Gastrocnemius medialis (tissue), 4 donors: Measurements from ENCODE around the gene FAH. TPM values are rescaled to one million over a fixed set of nuclear protein-coding genes. Genes with fewer than 3 reads are reported as not detected.

Experiments used
- ATAC-seq, 2 donors: fragments of 150-250 bp; one replicate each; pipeline ENCODE4 v1.9.1; 2016
- DNase-seq, 2 donors: peaks; one replicate each; pipeline ENCODE4 v3.0.0-alpha.2; 2019
- H3K27ac ChIP-seq, 4 donors: fragments of 200-600 bp; sonication (generic); 1 replicate in 1 of 4; 2 replicates in 3 of 4; pipeline ENCODE4 v1.5.1; 2016 to 2018; ENCODE audit warnings: mild to moderate bottlenecking in 2 of 4, moderate library complexity in 1 of 4
- H3K27me3 ChIP-seq, 3 donors: fragments of 200-600 bp; sonication (generic) in 2 of 3; 1 replicate in 1 of 3; 2 replicates in 2 of 3; pipeline versions ENCODE4 v1.5.1 to v1.6.0; 2016 to 2019; ENCODE audit warnings: mild to moderate bottlenecking in 1 of 3, moderate library complexity in 1 of 3
- H3K36me3 ChIP-seq, 2 donors: fragments of 200-600 bp; sonication (generic) in 1 of 2; one replicate each; pipeline ENCODE4 v1.5.1; 2017 to 2018
- H3K4me1 ChIP-seq, 2 donors: fragments of 200-600 bp; sonication (generic) in 1 of 2; one replicate each; pipeline ENCODE4 v1.5.1; 2016 to 2017; ENCODE audit warnings: mild to moderate bottlenecking in 2 of 2
- H3K4me3 ChIP-seq, 4 donors: fragments of 200-600 bp; sonication (generic) in 3 of 4; 1 replicate in 1 of 4; 2 replicates in 3 of 4; pipeline ENCODE4 v1.5.1; 2016 to 2019; ENCODE audit warnings: mild to moderate bottlenecking in 2 of 4
- H3K9me3 ChIP-seq, 3 donors: fragments of 200-600 bp; sonication (generic) in 2 of 3; 1 replicate in 1 of 3; 2 replicates in 2 of 3; pipeline ENCODE4 v1.5.1; 2016 to 2019
- CTCF ChIP-seq, 5 experiments: fragments of 450-650 bp in 3 of 5; fragments of 200-600 bp in 2 of 5; sonication (generic) in 2 of 5; IDR thresholded peaks in 4 of 5; conservative IDR thresholded peaks in 1 of 5; 1 replicate in 4 of 5; 2 replicates in 1 of 5; pipeline ENCODE4 v1.5.1; 2016 to 2019; ENCODE audit warnings: antibody characterized with exemption in 5 of 5, mild to moderate bottlenecking in 3 of 5, moderate library complexity in 3 of 5
- POLR2A ChIP-seq, 2 donors: fragments of 450-650 bp; IDR thresholded peaks; one replicate each; pipeline ENCODE4 v1.6.1; 2017; ENCODE audit warnings: antibody characterized with exemption in 2 of 2, mild to moderate bottlenecking in 2 of 2, moderate library complexity in 2 of 2
- in situ Hi-C, 4 donors: fragments of 200-750 bp; cut with MboI; loops; one replicate each; pipeline versions ENCODE4 v1.15.0 to v1.8.0; 2017; ENCODE audit warnings: low sequenced_read_pairs in 4 of 4
- intact Hi-C: fragments of 100-400 bp; cut with DNase I; formaldehyde crosslinking; loops from one replicate; pipeline ENCODE4 v1.15.1; 2023; ENCODE audit warnings: low total_unique reads
- total RNA-seq, 4 donors: library from RNA; depleted of rRNA; stranded (reverse); fragments of >200 nt; gene quantifications; one replicate each; pipeline versions ENCODE4 v1.1.0 to v1.2.3, GENCODE V29; 2016

The FAH gene
- total RNA-seq, 4 donors from 2014 or later = 7.7 to 16.7 (median 12.3) TPM

DNA sequence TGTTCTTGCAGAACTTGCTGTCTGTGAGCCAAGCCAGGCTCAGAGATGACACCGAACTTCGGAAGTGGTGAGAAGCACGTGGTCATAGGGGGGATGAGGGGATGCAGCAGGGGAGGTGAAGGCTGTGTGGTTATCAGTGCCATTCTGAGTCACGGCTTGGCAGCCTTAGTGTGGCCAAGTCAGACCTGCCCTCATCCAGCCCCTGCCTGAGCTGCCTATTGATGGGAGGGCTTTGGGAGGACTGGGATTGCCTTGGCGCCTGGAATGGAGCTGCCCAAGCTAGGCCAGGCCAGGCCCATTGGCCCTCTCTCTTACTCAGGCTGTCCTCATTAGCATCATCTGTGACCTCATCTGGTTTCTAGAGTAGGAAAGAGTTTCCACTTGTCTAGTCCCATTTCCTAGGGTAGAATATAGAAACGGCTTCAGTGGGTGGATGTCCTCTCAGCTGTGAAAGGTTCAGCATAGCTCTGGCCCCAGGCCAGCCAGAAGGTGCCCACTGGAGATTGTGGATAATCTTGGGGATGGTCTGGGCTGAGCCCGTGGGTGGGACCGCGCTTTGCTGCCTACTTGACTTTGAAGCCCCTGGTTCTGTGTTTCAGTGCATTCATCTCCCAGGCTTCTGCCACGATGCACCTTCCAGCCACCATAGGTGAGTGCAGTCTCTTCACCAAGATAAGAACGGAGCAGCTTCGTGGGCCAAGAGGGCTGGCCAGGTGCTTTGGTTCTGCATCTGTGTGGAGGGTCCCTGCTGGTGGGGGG lies 7.2 kb downstream of the FAH start:
- Histone ChIP-seq H3K27ac (no peak overlapping the region), H3K36me3 (peaks cover 0 to 54% of the 10 kb centered on the region in 2 donors), H3K27me3 (no peaks in the 10 kb centered on the region), H3K9me3 (no peaks in the 10 kb centered on the region), H3K4me3 (no peak overlapping the region), H3K4me1 (no peaks in the 10 kb centered on the region)
- in situ Hi-C loops (loop anchor here in 3 of 4 donors (25.0 kb wide), 2 partner anchors 98 to 248 kb away; partner anchors contain the start of gene ZFAND6 (in 1 of the 3)), intact Hi-C loops (no loop called here)
- no peak for DNase-seq
- TF ChIP-seq CTCF (IDR thresholded peaks at IDR 0.05 in 4 of 5, conservative IDR thresholded peaks at IDR 0.05 in 1 of 5) (no peak), POLR2A (IDR thresholded peaks at IDR 0.05) (no peak)
- no peak for ATAC-seq

GRCh38 chr15:80160570-80161156 lies 7.9 kb downstream of the FAH start:
- Histone ChIP-seq H3K36me3 (peaks cover 0 to 54% of the 10 kb centered on the region in 2 donors), H3K27me3 (no peaks in the 10 kb centered on the region), H3K4me3 (no peak overlapping the region), H3K27ac (no peak overlapping the region), H3K9me3 (no peaks in the 10 kb centered on the region), H3K4me1 (no peaks in the 10 kb centered on the region)
- in situ Hi-C loops = loop anchor here in 3 of 4 donors (25.0 kb wide), 2 partner anchors 98 to 248 kb away; partner anchors contain the start of gene ZFAND6 (in 1 of the 3)
- TF ChIP-seq CTCF (IDR thresholded peaks at IDR 0.05 in 4 of 5, conservative IDR thresholded peaks at IDR 0.05 in 1 of 5) = no peak
- TF ChIP-seq POLR2A (IDR thresholded peaks at IDR 0.05) = no peak
- ATAC-seq (peak; percentile 62 to 70), DNase-seq (peak in 1 of 2 donors; percentile 54)
- intact Hi-C loops = no loop called here

- H3K27ac ChIP-seq = no peak overlapping the region
- no peaks in the 10 kb centered on the region for H3K4me1 ChIP-seq
- no peak for TF ChIP-seq POLR2A (IDR thresholded peaks at IDR 0.05)
- TF ChIP-seq CTCF (IDR thresholded peaks at IDR 0.05 in 4 of 5, conservative IDR thresholded peaks at IDR 0.05 in 1 of 5) = no peak
- no peak overlapping the region for H3K4me3 ChIP-seq
- ATAC-seq (no peak), DNase-seq (no peak)
- in situ Hi-C loops (loop anchor here in 3 of 4 donors (25.0 kb wide), 2 partner anchors 99 to 249 kb away; partner anchors contain the start of gene ZFAND6 (in 1 of the 3)), intact Hi-C loops (no loop called here)
- H3K36me3 ChIP-seq = peaks cover 0 to 54% of the 10 kb centered on the region in 2 donors
- no peaks in the 10 kb centered on the region for H3K27me3 ChIP-seq
- H3K9me3 ChIP-seq = no peaks in the 10 kb centered on the region
Observed at GRCh38 chr15:80161468-80162016, 8.7 kb downstream of the FAH start.

- H3K9me3 ChIP-seq = no peaks in the 10 kb centered on the region
- no peak overlapping the region for H3K27ac ChIP-seq
- no peaks in the 10 kb centered on the region for H3K4me1 ChIP-seq
- intact Hi-C loops = no loop called here
- peaks cover 0 to 54% of the 10 kb centered on the region in 2 donors for H3K36me3 ChIP-seq
- ATAC-seq = no peak
- DNase-seq = no peak
- H3K4me3 ChIP-seq = no peak overlapping the region
- no peaks in the 10 kb centered on the region for H3K27me3 ChIP-seq
- no peak for TF ChIP-seq POLR2A (IDR thresholded peaks at IDR 0.05)
- TF ChIP-seq CTCF (IDR thresholded peaks at IDR 0.05 in 4 of 5, conservative IDR thresholded peaks at IDR 0.05 in 1 of 5) = no peak
- in situ Hi-C loops = loop anchor here in 3 of 4 donors (25.0 kb wide), 2 partner anchors 100 to 250 kb away; partner anchors contain the start of gene ZFAND6 (in 1 of the 3)
Observed at GRCh38 chr15:80162059-80162554, 9.3 kb downstream of the FAH start.
